Sigmoid colon (tissue), 3 donors: ENCODE measurements around the gene GSAP.
"Not testable (repeated sequence)": the region's sequence is repeated elsewhere in the genome, so short reads cannot be mapped to it uniquely, and the experiment has no call there.

ENCODE experiments used
- POLR2A ChIP-seq, 2 donors: fragments of 450-650 bp; IDR thresholded peaks; one replicate each; pipeline ENCODE4 v1.6.1; 2016; ENCODE audit warnings: antibody characterized with exemption in 2 of 2, mild to moderate bottlenecking in 2 of 2, moderate library complexity in 2 of 2
- TF ChIP-seq, protein P1 (sequence below), 4 experiments: fragments of 450-650 bp in 3 of 4; fragments of 200-600 bp in 1 of 4; IDR thresholded peaks; one replicate each; pipeline ENCODE4 v1.5.1; 2016 to 2019; ENCODE audit warnings: antibody characterized with exemption in 4 of 4, mild to moderate bottlenecking in 3 of 4, moderate library complexity in 2 of 4

DNA sequence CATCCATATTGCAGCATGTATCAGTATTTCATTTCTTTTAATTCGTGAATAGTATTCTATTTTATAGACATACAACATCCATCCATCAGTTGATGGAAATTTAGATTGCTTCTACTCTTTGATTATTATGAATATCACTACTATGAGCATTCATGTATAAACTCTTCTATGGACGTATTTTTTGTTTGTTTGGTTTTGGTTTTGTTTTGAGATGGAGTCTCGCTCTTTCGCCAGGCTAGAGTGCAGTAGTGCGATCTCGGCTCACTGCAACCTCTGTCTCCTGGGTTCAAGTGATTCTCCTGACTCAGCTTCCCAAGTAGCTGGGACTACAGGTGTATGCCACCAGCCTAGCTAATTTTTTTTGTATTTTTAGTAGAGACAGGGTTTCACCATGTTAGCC is 35.8 kb upstream of the GSAP start:
- TF ChIP-seq, protein P1, sequence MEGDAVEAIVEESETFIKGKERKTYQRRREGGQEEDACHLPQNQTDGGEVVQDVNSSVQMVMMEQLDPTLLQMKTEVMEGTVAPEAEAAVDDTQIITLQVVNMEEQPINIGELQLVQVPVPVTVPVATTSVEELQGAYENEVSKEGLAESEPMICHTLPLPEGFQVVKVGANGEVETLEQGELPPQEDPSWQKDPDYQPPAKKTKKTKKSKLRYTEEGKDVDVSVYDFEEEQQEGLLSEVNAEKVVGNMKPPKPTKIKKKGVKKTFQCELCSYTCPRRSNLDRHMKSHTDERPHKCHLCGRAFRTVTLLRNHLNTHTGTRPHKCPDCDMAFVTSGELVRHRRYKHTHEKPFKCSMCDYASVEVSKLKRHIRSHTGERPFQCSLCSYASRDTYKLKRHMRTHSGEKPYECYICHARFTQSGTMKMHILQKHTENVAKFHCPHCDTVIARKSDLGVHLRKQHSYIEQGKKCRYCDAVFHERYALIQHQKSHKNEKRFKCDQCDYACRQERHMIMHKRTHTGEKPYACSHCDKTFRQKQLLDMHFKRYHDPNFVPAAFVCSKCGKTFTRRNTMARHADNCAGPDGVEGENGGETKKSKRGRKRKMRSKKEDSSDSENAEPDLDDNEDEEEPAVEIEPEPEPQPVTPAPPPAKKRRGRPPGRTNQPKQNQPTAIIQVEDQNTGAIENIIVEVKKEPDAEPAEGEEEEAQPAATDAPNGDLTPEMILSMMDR (IDR thresholded peaks at IDR 0.05) = not testable (repeated sequence)
- TF ChIP-seq POLR2A (IDR thresholded peaks at IDR 0.05) = not testable (repeated sequence)
